Kidney epithelial cell (primary cell): ENCODE measurements around the gene QPCT. TPM values are rescaled to one million over a fixed set of nuclear protein-coding genes. Genes with fewer than 3 reads are reported as not detected.
"Not testable (repeated sequence)": the region's sequence is repeated elsewhere in the genome, so short reads cannot be mapped to it uniquely, and the experiment has no call there.

Experiments
- DNase-seq: peaks from one replicate; pipeline ENCODE4 v3.0.0-alpha.2; 2010; ENCODE audit warnings: low read depth
- H3K27me3 ChIP-seq: 2 replicates; pipeline ENCODE4 v1.6.0; 2011; ENCODE audit warnings: low read length; ENCODE audit not compliant: control insufficient read depth, insufficient read depth
- H3K36me3 ChIP-seq: 2 replicates; pipeline ENCODE4 v1.5.1; 2011; ENCODE audit warnings: low read length; ENCODE audit not compliant: control insufficient read depth, insufficient read depth
- H3K4me3 ChIP-seq: 2 replicates; pipeline ENCODE4 v1.5.1; 2011; ENCODE audit warnings: low read depth, mild to moderate bottlenecking, control low read depth, low read length
- total RNA-seq: library from RNA; depleted of rRNA; stranded (reverse); fragments of >200 nt; gene quantifications from 2 replicates; pipeline ENCODE4 v1.2.3, GENCODE V29; 2015
- TF ChIP-seq, protein P1 (sequence below): IDR thresholded peaks from 2 replicates; pipeline ENCODE4 v1.5.1; 2011; ENCODE audit warnings: mild to moderate bottlenecking, moderate library complexity, low read length, control low read depth, inconsistent platforms; ENCODE audit not compliant: insufficient read depth, poor library complexity, severe bottlenecking

QPCT gene
- 35.4 and 43.2 TPM in 2 replicates for total RNA-seq

DNA sequence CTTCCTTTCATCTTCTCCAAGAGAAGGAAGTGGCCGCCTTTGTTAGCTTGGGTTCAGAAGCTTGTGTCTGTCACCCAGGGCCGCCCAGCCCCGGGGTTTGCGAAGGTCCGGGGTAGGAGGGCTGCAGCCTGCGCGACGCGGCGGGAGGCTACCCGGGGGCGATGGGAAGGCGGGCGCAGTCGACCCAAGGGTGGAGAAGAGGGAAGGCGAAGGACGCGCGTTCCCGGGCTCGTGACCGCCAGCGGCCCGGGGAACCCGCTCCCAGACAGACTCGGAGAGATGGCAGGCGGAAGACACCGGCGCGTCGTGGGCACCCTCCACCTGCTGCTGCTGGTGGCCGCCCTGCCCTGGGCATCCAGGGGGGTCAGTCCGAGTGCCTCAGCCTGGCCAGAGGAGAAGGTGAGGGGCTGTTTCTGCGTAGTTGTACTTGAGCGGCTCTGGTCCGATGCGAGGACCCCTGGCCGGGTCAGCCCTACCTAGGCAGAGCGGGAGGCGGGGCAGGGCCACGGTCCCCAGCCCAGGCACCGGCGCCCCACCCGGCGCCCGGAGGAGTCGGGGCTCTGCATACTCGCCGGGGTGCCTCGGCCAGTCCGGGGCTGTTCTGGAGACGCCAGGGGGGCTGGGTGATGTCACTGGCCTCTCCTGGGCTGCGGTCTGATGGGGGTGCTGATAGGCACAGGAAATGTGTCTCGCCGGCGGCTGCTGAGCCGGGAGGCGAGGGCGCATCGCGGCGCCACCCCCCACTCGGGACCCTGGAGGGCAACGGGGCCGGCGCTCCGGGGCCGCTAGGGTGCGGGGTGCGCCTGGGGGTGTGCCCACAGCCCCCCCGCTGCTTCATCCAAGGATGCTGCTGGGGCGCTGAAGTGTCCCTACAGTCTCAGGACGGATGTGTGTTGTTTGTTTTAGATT, at the start of gene QPCT:
QPCT (plus strand) TSS at position 178 of the 909 bp plus-strand sequence; CDS start at position 280, 102 bp downstream.
- Histone ChIP-seq H3K4me3 (peak within 1 kb of the TSS; percentile 47), H3K27me3 (no peaks in the 10 kb centered on the region), H3K36me3 (no peaks in the 10 kb centered on the region)
- TF ChIP-seq, protein P1, sequence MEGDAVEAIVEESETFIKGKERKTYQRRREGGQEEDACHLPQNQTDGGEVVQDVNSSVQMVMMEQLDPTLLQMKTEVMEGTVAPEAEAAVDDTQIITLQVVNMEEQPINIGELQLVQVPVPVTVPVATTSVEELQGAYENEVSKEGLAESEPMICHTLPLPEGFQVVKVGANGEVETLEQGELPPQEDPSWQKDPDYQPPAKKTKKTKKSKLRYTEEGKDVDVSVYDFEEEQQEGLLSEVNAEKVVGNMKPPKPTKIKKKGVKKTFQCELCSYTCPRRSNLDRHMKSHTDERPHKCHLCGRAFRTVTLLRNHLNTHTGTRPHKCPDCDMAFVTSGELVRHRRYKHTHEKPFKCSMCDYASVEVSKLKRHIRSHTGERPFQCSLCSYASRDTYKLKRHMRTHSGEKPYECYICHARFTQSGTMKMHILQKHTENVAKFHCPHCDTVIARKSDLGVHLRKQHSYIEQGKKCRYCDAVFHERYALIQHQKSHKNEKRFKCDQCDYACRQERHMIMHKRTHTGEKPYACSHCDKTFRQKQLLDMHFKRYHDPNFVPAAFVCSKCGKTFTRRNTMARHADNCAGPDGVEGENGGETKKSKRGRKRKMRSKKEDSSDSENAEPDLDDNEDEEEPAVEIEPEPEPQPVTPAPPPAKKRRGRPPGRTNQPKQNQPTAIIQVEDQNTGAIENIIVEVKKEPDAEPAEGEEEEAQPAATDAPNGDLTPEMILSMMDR = no peak
- no peak for DNase-seq

DNA sequence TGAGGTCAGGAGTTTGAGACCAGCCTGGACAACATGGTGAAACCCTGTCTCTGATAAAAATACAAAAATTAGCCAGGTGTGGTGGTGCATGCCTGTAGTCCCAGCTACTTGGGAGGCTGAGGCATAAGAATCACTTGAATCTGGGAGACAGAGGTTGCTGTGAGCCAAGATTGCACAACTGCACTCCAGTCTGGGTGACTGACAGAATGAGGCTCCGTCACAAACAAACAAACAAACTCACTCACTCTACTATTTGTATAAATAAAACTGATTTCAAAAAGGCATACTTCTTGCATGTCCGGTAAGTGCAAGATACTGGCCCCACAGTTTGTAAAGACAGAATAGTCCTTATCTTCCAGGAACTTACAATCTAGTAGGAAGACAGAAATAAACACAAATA, 49.6 kb upstream of the QPCT start:
- DNase-seq, H3K4me3 ChIP-seq, H3K36me3 ChIP-seq, H3K27me3 ChIP-seq: not testable (repeated sequence)

DNA sequence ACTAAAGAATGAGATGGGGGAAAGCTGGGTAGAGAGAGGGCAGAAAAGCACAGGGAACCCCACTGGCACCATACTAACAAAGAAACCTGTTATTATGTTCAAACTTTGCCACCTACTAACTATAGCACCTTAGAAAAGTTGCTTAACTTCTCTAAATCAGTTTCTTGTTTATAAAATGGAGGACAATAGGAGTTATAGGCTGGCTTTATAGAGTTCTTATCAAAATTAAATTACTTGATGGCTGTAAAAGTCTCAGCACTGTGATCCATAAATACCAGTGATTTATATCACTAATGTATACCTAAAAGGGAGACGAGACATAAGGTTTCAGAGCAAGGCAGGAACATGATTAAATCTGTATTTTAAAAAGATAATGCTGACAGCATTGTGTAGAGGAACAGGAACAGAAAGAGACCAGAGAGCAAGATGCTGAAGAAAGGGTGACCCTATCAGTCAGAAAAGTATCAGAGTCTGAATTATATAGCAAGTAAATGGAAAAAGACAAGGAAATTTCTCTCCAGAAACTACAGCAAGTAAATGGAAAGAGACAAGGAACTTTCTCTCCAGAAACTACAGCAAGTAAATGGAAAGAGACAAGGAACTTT, 48.9 kb upstream of the QPCT start:
- TF ChIP-seq, protein P1 = no peak
- Histone ChIP-seq H3K4me3 (no peak overlapping the region), H3K27me3 (no peaks in the 10 kb centered on the region), H3K36me3 (no peaks in the 10 kb centered on the region)
- DNase-seq = no peak

DNA sequence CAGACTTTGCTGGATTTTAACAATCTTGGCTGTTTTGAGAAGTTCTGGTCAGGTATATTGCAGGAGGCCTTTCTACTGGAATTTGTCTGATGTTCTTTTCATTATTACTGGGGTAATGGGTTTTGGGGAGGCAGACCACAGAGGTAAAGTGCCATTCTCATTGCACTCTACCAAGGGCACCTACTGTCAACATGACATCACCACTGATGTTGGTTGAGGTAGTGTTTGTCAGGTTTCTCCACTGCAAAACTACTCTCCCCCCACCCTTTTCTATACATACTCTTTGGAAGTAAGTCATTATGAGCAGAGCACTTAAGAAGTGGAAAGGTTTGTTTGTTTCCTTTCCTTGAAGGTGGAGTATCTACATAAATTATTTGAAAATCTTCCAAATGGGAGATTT, 46.8 kb upstream of the QPCT start:
- no peak for DNase-seq
- H3K27me3 ChIP-seq = no peaks in the 10 kb centered on the region
- no peak overlapping the region for H3K4me3 ChIP-seq
- TF ChIP-seq, protein P1 = no peak
- H3K36me3 ChIP-seq = no peaks in the 10 kb centered on the region

DNA sequence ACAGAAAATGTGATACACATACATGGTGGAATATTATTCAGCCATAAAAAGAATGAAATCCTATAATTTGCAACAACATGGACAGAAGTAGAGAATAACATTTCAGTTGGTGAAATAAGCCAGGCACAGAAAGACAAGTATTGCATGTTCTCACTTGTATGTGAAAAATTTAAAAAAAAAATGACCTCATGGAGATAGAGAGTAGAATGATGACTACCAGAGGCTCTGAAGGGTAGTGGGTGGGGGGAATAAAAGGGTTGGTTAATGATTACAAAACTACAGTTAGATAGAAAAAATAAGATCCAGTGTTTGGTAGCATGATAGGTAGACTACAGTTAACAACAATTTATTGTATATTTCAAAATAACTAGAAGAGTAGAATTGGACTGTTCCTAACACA, 44.3 kb upstream of the QPCT start:
- Histone ChIP-seq H3K27me3 (no peaks in the 10 kb centered on the region), H3K4me3 (no peak overlapping the region), H3K36me3 (no peaks in the 10 kb centered on the region)
- no peak for DNase-seq
- TF ChIP-seq, protein P1 = no peak

DNA sequence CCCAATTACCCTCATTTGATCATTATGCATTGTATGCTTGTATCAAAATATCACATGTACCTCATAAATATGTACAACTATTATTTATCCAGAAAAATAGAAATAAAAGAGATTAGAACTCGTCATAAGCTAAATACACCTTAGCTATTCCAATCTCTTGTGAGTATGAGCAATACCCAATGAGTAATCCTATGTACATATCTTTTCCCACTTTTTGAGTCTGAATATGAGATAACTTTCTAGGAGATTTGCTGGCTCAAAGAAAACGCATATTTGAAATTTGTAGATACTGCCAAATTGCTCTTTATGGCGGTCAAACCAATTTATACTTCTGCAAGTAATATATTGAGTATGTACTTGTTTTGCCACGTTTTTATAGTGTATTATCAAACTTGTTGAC, 43.9 kb upstream of the QPCT start:
- no peak for DNase-seq
- H3K4me3 ChIP-seq = no peak overlapping the region

More for the DNA sequence above, 43.9 kb upstream of the QPCT start:
- Histone ChIP-seq H3K36me3 (no peaks in the 10 kb centered on the region), H3K27me3 (no peaks in the 10 kb centered on the region)
- TF ChIP-seq, protein P1 = no peak
